Stimulated activated CD4-positive, alpha-beta T cell treated with anti-CD3 and anti-CD28 coated beads, Interleukin-15, amount 100 ng/mL, for 1 hour (primary cell): ENCODE results near the gene TECPR1.
A peak's percentile ranks its signal among the peaks of the same experiment; 100 is the strongest.

Source experiments
- DNase-seq, 2 donors: peaks; one replicate each; pipeline ENCODE4 v3.0.0-alpha.2; 2020; ENCODE audit warnings: low read depth in 1 of 2, low spot score in 1 of 2

TECPR1 gene

DNA sequence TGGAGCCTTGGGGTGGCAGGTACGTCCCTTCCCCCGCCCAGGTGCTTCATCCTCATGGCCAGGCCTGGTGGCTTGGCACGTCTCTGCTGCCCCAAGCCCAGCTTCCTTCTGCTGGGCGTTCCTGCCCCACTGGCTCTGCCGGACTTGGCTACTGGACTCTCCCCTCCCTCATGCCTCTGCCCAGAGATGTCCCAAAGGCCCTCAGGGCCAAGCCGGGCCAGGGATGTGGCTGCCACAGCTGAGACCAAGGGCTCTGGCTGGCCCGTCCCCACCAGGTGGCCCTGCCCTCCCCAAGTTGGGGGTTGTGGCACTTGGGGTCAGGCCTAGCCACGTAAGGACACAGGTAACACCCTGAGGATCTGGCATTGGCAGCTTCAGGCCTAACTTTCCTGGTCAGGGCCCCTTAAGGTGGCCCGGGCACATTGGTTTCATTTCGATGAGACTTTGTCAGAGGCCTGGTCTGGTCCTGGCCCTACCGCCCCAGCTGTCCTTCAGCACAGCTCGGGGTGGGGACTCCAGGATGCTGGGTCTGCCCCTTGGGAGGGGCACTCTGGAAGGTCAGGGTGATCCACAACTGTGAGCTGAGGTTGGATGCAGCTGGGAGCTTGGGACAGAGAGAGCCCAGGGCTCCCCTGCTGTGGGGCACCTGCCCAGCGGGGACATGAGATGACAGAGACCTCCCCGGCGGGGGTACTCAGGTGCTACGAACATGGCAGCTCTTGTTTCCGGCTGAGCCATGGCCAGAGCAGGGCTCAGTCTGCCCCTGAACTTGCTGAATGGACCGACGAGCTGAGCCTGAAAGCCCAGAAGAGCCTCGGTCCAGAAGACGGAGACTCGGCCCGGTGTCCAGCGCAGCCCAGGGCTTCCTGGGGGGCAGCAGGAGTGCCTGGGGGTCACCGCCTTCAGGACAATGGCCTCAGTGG, 37.9 kb downstream of the TECPR1 start:
- no peak for DNase-seq

DNA sequence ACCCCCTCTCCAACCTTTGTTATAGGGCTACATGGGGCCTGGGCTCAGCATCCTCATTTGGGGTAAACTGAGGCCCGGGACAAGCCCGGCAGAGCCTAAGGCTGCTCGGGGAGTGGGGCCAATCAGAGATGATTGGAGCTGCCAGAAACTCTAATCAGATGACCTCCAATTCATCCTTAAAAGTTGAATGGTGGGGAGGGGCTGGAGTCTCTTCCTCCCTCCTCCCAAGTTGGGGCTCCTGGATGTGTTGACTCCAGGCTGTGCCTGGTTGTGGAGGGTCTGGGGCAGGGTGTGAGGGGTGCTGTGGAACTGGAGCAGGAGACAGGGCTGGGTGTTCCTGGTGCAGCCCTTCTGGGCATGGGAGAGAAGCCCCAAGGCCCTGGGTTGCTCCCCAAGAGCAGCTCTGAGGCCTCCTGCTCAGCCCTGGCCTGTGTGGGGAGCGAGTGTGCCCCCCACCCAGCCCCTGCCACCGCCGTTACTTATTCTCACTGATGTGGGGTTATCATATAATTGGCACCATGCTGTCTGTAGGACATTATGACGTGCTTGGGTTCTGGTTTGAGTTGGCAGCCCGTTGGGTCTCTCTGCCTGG, 38.6 kb downstream of the TECPR1 start:
- DNase-seq, result no peak

- no peak for DNase-seq
These were observed 39.4 kb downstream of the TECPR1 start for GRCh38 chr7:98212532-98213041.

DNA sequence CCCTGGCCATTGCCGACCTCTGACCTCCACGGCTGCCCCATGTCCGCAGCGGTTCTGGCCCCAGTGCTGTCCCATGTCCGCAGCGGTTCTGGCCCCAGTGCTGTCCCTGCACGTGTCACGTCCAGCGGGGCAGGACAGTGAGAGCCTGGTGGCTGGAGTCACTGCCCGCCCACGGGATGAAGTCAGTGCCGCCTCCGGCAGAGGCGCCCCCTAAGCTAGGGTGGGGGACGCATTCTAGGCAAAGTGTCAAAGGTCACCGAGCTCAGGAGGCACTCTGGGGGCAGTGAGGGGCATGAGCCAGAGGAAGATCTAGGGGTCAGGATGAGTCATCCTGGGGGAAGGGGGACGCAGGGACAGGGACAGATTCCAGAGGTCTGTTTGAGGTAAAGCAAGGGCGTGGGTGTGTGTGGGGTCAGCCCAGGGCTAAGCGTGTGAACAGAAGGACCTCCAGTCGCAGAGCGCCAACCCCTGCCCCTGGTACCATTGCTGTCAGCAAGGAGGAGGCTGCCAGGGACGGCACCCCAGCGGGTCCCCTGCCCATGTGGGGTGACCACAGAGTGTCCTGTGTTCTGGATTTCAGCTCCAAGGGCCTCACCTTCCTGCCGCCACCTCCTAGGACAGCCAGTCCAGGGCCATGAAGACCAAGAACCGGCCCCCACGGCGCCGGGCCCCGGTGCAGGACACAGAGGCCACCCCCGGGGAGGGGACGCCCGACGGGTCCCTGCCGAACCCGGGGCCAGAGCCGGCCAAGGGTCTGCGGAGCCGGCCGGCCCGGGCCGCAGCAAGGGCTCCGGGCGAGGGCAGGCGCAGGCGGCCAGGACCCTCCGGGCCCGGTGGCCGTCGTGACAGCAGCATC, 40.1 kb downstream of the TECPR1 start:
- no peak for DNase-seq

- DNase-seq, result peak in 1 of 2 donors; percentile 11
These were observed 40.8 kb downstream of the TECPR1 start, which contains the start of gene BHLHA15 for GRCh38 chr7:98211221-98211675. BHLHA15 (plus strand) TSS chr7:98211439; CDS start chr7:98212310, 871 bp downstream.

DNA sequence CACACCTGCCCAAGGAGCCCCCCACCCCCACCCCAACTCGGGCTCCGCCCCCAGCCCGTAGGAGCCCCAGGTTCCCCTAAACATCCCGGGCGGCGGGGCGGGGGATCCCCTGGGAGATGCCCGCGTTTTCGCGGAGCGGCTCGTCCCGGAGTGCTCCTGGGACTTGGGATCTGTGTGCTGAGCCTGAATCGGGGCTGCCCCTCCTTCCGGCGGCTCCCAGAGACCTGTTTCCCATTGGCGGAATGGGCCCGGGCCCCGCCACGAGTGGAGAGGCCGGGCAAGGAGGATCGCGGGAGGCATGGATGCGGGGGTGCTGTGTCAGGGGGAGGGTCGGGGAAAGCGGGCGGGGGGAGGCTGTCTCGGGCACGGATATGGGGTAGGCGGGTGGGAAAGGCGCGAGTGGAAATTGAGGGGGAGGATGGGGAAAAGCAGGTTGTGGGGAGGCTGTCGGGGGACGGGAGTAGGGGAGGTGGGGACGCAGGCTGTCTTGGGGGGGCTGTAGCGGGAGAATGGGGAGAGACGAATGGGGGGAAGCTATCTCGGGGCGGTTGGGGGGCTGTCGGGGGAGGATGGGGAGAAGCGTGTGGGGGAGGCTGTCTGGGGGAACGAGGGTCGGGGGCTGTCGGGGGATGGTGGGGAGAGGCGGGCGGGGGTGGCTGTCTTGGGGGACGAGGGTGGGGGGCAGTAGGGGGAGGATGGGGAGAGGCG, 41.4 kb downstream of the TECPR1 start:
- no peak for DNase-seq

GRCh38 chr7:98209166-98209920, 42.7 kb downstream of the TECPR1 start:
- no peak for DNase-seq

- DNase-seq, result no peak
These were observed 45.3 kb downstream of the TECPR1 start for GRCh38 chr7:98206451-98207330.

DNA sequence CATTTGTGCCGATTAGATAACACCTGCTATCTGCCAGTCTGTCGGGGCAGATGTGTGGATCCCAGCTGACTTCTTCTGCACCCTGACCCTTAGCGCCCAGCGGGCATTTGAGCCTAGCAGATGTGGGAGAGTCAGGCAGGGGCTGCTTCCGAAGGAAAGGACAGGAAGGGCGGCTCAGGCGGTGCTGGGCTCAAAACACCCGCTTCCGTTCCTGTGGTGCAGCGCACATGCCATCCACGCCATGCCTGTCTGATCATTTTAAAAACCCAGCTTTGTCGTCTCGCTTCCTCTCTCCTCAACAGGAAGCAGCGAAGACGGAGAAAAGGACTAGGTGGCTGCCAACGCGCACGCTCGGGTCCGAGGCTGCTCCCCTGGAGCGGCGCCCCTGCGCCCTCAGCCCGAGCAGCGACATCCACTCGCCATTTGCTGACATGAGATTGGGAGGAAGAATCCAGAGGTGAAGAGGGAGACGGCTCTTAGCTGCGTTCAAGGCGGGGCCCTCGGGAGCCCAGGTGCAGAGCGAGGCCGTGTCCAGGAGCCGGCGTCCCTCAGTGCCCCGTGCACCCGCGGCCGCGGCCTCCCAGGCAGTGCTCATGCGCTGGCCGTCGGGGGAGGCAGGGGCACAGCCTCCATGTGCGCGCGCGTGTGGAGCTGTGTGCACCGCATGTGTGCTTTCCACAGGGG, 46.7 kb downstream of the TECPR1 start:
- no peak for DNase-seq

DNA sequence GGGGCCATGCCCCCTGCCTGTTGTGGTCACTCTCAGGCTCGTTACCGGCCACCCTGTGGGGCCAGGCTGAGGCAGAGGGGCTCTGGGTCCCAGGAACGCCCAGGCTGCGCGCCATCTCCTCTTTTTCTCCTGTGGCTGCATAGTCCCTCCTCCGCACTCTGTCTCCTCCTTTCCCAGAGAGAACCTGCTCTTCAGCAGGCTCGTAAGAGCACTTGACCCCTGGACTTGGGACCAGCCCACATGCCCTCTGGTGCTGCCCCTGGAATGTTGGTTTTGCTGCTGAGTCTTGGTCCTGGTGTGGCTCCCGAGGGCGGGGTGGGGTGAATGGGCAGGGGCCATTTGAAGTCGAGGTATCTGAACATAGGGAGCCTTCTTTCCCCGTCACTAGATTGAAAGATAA, 47.4 kb downstream of the TECPR1 start:
- DNase-seq, result no peak

DNA sequence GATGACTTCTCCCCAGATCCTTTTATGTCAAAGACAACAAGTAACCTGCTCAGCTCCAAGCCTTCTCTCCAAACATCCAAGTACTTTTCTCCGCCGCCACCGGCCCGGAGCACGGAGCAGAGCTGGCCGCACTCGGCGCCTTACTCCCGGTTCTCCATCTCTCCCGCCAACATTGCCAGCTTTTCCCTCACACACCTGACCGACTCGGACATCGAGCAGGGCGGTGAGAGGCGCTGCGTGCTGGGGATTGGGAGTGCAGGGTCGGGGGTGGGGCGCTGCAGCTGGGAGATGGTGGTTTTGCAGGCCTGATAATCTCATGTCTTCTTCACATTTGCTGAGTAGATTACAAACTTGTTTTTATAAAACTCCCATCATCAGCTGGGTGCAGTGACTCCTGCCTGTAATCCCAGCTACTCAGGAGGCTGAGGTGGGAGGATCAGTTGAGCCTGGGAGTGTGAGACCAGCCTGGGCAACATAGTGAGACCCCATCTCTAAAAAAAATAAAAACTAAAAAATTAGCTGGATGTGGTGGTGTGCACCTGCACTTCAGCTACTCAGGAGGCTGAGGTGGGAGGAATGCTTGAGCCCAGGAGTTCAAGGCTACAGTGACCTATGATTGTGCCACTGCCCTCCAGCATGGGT, 47.9 kb downstream of the TECPR1 start:
- DNase-seq, result no peak

GRCh38 chr7:98203261-98203963, 48.6 kb downstream of the TECPR1 start:
- DNase-seq, result no peak

DNA sequence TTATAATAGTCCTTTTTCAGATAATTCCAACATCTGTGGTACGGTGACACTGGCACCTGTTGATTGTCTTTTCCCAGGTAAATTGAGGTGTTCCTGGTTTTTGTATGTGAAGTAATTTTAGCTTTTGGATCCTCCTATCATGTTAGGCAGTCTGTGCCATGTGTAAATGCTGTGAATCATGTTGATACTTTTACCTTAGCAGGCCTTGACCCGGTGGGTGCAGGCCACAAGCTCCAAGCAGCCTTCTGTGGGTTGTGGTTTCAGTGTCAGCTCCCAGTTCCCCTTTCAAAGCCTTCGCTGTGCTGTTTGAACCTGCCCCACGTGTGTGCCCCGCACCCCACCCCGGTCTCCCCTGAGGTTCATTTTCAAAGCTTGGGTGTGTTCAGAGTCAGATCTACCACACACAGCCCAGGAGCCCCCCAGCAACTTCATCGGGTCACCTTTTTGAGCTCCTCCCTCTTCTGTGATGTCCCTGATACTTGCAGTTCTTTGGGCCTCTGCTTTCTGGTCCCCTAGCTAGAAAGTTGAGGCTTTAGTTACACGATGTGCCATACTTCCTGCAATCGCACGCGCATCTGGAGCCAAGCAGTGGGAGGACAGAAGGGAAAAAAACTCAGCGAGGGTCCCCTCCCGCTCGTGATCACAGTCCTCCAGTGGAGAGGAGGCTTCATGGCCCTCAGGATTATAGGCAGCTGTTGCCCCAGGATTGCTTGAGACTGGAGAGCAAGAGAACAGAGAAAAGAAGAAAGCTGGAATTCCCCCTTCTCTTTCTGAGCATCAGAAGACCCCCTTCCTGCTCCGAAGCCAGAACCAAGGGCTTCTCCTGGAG, 49.5 kb downstream of the TECPR1 start:
- DNase-seq, result peak in 1 of 2 donors; percentile 26

DNA sequence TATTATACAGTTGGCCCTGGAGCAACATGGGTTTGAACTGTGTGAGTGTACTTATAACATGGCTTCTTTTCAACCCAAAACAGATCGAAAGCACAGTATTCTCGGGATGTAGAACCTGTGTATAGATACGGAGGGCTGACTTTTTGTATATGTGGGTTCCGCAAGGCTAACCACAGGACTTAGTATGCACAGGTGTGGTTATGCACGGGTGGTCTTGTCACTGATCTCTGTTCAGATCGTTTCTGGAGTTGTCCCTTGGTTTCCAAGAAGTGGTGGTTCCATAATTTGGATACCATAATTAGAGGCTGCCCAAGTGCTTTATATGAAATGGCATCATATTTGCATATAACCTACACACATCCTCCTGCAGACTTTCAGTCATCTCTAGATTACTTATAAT, 51.7 kb downstream of the TECPR1 start:
- DNase-seq, result no peak

DNA sequence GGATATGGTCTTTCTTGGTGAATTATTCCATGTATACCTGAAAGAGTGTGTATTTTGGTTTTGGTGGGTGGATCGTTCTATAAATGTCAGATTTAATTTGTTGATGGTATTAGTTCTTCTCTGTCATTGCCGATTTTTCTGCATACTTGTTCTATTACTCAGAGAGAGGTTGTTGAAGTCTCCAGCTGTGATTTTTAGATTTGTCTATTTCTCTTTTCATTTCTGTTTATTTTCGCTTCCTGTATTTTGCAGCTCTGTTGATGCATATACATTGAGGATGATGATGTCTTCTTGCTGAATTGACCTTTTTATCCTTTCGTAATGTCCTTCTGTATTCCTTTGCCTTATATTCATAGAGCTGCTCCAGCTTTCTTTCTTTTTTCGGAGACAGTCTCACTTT, 52.9 kb downstream of the TECPR1 start:
- no peak for DNase-seq
